Natural killer cell (primary cell): ENCODE data around the gene WFIKKN2. TPM values are rescaled to one million over a fixed set of nuclear protein-coding genes. Genes with fewer than 3 reads are reported as not detected.

Experiments used
- ATAC-seq, 3 donors: fragments of 150-1000 bp in 2 of 3; fragments of 200-7000 bp in 1 of 3; cut with Tn5 transposase; 1 replicate in 1 of 3; 2 replicates in 2 of 3; pipeline ENCODE4 v1.10.0; 2021; ENCODE audit warnings: mild to moderate bottlenecking in 2 of 3, moderate library complexity in 2 of 3
- DNase-seq, 2 donors: peaks; one replicate each; pipeline versions ENCODE4 v3.0.0 to v3.0.0-alpha.2; 2013 to 2021; ENCODE audit warnings: mixed read lengths in 1 of 2
- H3K27ac ChIP-seq: one replicate; pipeline ENCODE4 v1.5.1; 2013; ENCODE audit warnings: mild to moderate bottlenecking, low read length
- H3K27me3 ChIP-seq: one replicate; pipeline ENCODE4 v1.6.1; 2013; ENCODE audit warnings: low read length; ENCODE audit not compliant: control insufficient read depth, insufficient read depth
- H3K36me3 ChIP-seq: one replicate; pipeline ENCODE4 v1.6.1; 2013; ENCODE audit warnings: low read length; ENCODE audit not compliant: control insufficient read depth, insufficient read depth
- H3K4me1 ChIP-seq: one replicate; pipeline ENCODE4 v1.6.1; 2013; ENCODE audit warnings: low read length; ENCODE audit not compliant: control insufficient read depth, insufficient read depth
- H3K4me3 ChIP-seq: one replicate; pipeline ENCODE4 v1.5.1; 2013; ENCODE audit warnings: low read length
- H3K9me3 ChIP-seq: one replicate; pipeline ENCODE4 v1.6.1; 2013; ENCODE audit warnings: low read length; ENCODE audit not compliant: control insufficient read depth, insufficient read depth
- H3K27ac Mint-ChIP-seq, 2 donors: one replicate each; pipeline ENCODE4 v1.8.0; 2022; ENCODE audit warnings: mild to moderate bottlenecking in 2 of 2, mixed read lengths in 2 of 2, moderate library complexity in 1 of 2
- H3K27me3 Mint-ChIP-seq, 2 donors: one replicate each; pipeline ENCODE4 v1.8.0; 2022; ENCODE audit warnings: low read depth in 2 of 2, mixed read lengths in 2 of 2
- H3K36me3 Mint-ChIP-seq: one replicate; pipeline ENCODE4 v1.8.0; 2022; ENCODE audit warnings: mixed read lengths
- H3K4me1 Mint-ChIP-seq, 2 donors: one replicate each; pipeline ENCODE4 v1.8.0; 2022; ENCODE audit warnings: mixed read lengths in 2 of 2
- H3K4me3 Mint-ChIP-seq: one replicate; pipeline ENCODE4 v1.8.0; 2022; ENCODE audit warnings: mild to moderate bottlenecking, moderate library complexity, mixed read lengths
- H3K9me3 Mint-ChIP-seq, 2 donors: one replicate each; pipeline ENCODE4 v1.8.0; 2022; ENCODE audit warnings: mixed read lengths in 2 of 2
- CTCF ChIP-seq: fragments of 200-600 bp; IDR thresholded peaks from one replicate; pipeline ENCODE4 v1.8.0; 2022; ENCODE audit warnings: antibody characterized with exemption
- WGBS: methylation state at CpG from one replicate; pipeline ENCODE4 v1.1.7; 2013; ENCODE audit warnings: missing lambda C conversion rate; ENCODE audit not compliant: insufficient coverage; 5-methylcytosine and 5-hydroxymethylcytosine counted together
- intact Hi-C: fragments of 100-400 bp; cut with micrococcal nuclease; formaldehyde crosslinking; loops from one replicate; pipeline ENCODE4 v1.14.2; 2022
- total RNA-seq, 4 donors: library from RNA; stranded (reverse); fragments of 120-200 nt in 1 of 4; gene quantifications; one replicate each; pipeline versions ENCODE4 v1.2.3 to v1.2.4, GENCODE V29; 2013 to 2022

The WFIKKN2 gene
- total RNA-seq, 3 donors from 2014 or later (not counting 1 experiment from before 2014, with no cell fraction given): not detected

GRCh38 chr17:50884439-50885311 lies 49.3 kb downstream of the WFIKKN2 start:
- 91% methylated on average over 8 of the region's 8 CpGs for WGBS
- no peaks in the 10 kb centered on the region for H3K9me3 Mint-ChIP-seq
- H3K27ac Mint-ChIP-seq: no peak overlapping the region
- H3K27me3 Mint-ChIP-seq: peaks cover 6 to 7% of the 10 kb centered on the region in 2 donors
- H3K36me3 Mint-ChIP-seq: no peaks in the 10 kb centered on the region
- DNase-seq (peak in 1 of 2 donors; percentile 12), ATAC-seq (no peak)
- Histone ChIP-seq H3K36me3 (no peaks in the 10 kb centered on the region), H3K9me3 (peaks cover 6% of the 10 kb centered on the region), H3K27ac (no peak overlapping the region), H3K4me1 (peaks cover 20% of the 10 kb centered on the region), H3K27me3 (no peaks in the 10 kb centered on the region), H3K4me3 (no peak overlapping the region)
- H3K4me1 Mint-ChIP-seq: peaks cover 13 to 29% of the 10 kb centered on the region in 2 donors
- no peak for TF ChIP-seq CTCF
- H3K4me3 Mint-ChIP-seq: no peak overlapping the region
- intact Hi-C loops: no loop called here

GRCh38 chr17:50887705-50888245 lies 52.4 kb downstream of the WFIKKN2 start:
- Histone ChIP-seq H3K36me3 (no peaks in the 10 kb centered on the region), H3K27ac (no peak overlapping the region), H3K4me1 (peaks cover 20% of the 10 kb centered on the region), H3K4me3 (no peak overlapping the region), H3K9me3 (no peaks in the 10 kb centered on the region), H3K27me3 (no peaks in the 10 kb centered on the region)
- Mint-ChIP-seq H3K4me1 (peaks cover 13 to 29% of the 10 kb centered on the region in 2 donors), H3K4me3 (no peak overlapping the region), H3K27me3 (peaks cover 7 to 9% of the 10 kb centered on the region in 2 donors), H3K36me3 (no peaks in the 10 kb centered on the region), H3K27ac (peak overlapping the region in 1 of 2 donors; percentile 50), H3K9me3 (no peaks in the 10 kb centered on the region)
- no peak for TF ChIP-seq CTCF
- DNase-seq: no peak
- WGBS: 98% methylated on average over 5 of the region's 5 CpGs
- no peak for ATAC-seq
- intact Hi-C loops: no loop called here

GRCh38 chr17:50889528-50890118 lies 54.2 kb downstream of the WFIKKN2 start:
- Histone ChIP-seq H3K4me1 (peaks cover 14% of the 10 kb centered on the region), H3K4me3 (no peak overlapping the region), H3K27me3 (no peaks in the 10 kb centered on the region), H3K9me3 (no peaks in the 10 kb centered on the region), H3K36me3 (no peaks in the 10 kb centered on the region), H3K27ac (no peak overlapping the region)
- ATAC-seq: no peak
- Mint-ChIP-seq H3K9me3 (no peaks in the 10 kb centered on the region), H3K27me3 (peaks cover 0 to 6% of the 10 kb centered on the region in 2 donors), H3K36me3 (no peaks in the 10 kb centered on the region), H3K4me3 (no peak overlapping the region), H3K27ac (no peak overlapping the region), H3K4me1 (peaks cover 7 to 17% of the 10 kb centered on the region in 2 donors)
- TF ChIP-seq CTCF: no peak
- 95% methylated on average over 3 of the region's 3 CpGs for WGBS
- DNase-seq: no peak
- intact Hi-C loops: no loop called here
